GM19467 (cell line): ENCODE measurements around the gene WSCD1.

Source experiments
- ATAC-seq: cut with Tn5 transposase; IDR thresholded peaks from one replicate; pipeline ENCODE4 v1.9.1; 2021; ENCODE audit warnings: mild to moderate bottlenecking, moderate library complexity; ENCODE audit not compliant: unreplicated experiment

Gene WSCD1

DNA sequence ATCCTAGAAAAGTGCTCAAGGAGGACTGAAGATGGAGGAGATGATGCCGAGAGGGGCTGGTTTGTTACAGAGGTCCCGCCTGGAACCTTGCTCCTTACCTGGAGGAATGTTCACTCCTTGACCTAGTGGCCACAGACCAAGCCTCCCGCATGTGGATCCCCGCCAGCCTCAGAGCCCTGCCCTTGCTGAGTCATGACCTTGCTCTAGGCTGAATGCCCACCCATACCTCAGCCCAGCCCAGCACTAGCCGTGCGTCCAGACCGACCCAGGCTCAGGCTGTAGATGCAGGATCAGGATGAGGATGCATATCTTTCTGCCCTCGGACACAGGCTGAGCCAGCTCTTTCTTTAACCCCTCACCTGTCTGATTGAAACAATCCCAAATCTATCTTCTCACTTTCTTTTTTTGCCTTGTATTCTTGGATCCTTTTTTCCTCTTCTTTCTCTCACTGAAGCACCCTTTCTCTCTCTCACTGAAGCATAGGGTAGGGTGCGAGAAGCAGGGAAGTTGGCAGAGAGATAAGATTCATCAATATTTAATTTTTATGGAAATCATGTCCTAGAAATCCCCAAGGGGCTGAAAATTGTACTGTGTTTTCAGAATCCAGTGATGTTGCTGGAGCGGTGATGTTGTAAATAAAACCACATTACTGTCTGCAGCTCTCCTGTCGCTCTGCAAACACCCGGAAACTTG, 34.9 kb downstream of the WSCD1 start:
- ATAC-seq, result no peak

DNA sequence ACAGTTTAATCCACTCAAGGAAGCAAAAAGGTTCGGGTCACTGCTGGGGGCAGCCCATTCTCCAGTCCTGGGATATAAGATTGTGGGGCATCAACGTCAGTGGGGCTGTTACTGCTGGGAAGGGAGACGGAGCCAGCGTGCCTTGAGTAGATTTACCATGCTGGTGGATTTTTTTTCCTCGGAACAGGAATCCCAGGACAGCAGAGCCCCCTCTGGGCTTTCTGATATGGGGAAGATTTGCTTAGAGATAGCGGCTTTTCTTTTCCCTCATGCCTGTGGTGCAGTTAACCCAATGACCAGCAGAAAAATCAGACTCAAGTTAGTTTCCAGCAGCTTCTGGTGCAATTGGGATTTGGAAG, 35.4 kb downstream of the WSCD1 start:
- ATAC-seq, result no peak

- no peak for ATAC-seq
These were observed 36.0 kb downstream of the WSCD1 start for GRCh38 chr17:6106212-6106611.

- ATAC-seq, result no peak
These were observed 37.6 kb downstream of the WSCD1 start for GRCh38 chr17:6107791-6108190.

GRCh38 chr17:6108382-6108781, 38.2 kb downstream of the WSCD1 start:
- ATAC-seq, result no peak

DNA sequence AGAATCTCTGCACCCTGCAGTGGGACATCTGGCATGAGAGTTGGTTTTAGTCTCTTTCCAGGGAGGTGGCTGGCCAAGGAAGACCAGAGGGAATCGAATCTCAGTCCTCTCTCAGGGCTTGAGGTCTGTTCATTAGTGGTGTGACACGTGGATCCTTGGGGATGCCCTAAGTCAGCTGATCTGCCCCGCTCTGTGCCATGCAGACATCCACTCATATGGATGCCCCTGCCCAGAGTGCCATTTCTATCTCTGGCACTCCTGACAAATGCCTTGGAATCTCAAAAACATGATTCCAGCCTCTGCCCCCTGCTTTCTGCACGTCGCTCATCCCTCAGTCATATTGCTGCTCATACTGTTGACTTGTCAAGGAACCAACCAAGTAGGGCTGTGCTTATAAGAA, 38.8 kb downstream of the WSCD1 start:
- no peak for ATAC-seq

DNA sequence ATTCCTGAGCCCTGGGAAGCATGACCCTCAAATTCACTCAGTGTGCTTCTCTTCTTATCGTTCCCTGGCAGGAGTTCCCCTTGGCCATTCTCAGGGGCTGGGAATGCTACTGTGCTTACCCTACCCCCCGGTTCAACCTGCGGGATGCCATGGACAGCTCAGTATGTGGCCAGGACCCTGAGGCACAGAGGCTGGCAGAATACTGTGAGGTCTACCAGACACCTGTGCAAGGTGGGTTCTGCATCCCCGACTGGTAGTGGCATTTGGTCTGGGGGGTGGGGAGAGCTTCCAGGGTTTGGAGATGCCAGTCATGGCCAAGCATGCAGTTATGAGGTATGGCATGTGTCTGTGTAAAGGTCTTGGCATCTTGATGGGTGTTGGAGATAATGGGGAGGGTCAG, 39.4 kb downstream of the WSCD1 start:
- no peak for ATAC-seq

DNA sequence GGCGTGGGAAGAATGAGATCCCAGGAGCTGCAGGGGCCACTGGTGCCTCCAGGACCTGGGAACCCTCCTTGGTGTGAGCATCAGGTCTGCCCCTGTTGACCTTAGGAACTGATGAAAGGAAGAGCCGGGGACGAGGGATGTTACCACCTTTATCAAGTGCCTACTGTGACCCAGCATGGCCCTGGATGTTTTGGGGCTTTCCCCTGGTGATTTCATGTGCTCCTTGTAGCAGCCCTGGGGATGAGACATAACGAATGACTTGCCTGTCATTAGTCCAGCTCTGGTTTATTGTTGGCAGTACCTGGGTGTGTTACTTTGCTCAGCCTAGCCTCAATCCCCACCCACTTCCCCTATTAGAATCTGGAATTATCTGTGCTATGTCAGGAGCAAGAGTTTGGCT, 39.9 kb downstream of the WSCD1 start:
- no peak for ATAC-seq

GRCh38 chr17:6110592-6110991, 40.4 kb downstream of the WSCD1 start:
- no peak for ATAC-seq

GRCh38 chr17:6120351-6120750, 50.2 kb downstream of the WSCD1 start:
- ATAC-seq, result no peak

DNA sequence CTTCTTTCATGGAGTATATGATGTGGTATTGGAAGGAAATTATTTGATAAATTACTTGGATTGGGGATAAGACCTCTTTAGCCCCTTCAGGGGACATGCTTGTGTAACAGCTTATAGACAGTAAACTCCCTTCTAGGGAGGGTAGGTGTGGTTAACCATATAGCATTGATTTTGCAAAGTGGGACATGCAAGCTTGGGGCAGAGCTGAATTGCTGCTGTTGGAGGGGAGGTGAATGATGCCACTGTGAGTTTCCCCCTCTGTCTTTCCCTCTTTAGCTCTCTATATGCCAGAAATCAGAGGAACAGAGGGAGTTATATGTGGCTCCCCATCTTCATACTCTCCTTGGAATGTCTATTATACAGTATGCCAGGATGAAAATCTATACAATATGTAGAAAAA, 54.7 kb downstream of the WSCD1 start:
- no peak for ATAC-seq

GRCh38 chr17:6126768-6127167, 56.6 kb downstream of the WSCD1 start:
- no peak for ATAC-seq

- ATAC-seq, result no peak
These were observed 64.5 kb downstream of the WSCD1 start for GRCh38 chr17:6134721-6135120.

GRCh38 chr17:6135236-6135635, 65.1 kb downstream of the WSCD1 start:
- no peak for ATAC-seq

- ATAC-seq, result no peak
These were observed 65.8 kb downstream of the WSCD1 start for GRCh38 chr17:6135996-6136395.

- ATAC-seq, result no peak
These were observed 67.7 kb downstream of the WSCD1 start for GRCh38 chr17:6137716-6138502.

- ATAC-seq, result no peak
These were observed 68.7 kb downstream of the WSCD1 start for GRCh38 chr17:6138761-6139446.

- ATAC-seq, result no peak
These were observed 69.3 kb downstream of the WSCD1 start for GRCh38 chr17:6139447-6139832.

DNA sequence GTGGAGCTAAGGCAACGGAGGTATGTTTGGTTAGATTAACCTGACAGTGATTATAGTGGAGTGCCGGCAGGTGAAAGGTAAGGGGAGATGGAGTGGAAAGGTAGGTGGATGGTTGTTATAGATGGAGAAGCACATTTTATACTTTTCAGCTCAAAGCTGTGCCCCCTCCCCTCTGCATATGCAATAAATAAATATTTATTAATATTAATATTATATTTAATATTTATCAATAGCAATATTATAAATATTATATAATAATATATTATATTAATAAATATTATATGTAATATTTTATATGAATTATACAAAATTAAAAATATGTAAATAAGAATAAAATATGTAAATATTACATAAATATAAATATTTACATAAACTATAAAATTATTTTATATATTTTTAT, 70.0 kb downstream of the WSCD1 start:
- no peak for ATAC-seq

DNA sequence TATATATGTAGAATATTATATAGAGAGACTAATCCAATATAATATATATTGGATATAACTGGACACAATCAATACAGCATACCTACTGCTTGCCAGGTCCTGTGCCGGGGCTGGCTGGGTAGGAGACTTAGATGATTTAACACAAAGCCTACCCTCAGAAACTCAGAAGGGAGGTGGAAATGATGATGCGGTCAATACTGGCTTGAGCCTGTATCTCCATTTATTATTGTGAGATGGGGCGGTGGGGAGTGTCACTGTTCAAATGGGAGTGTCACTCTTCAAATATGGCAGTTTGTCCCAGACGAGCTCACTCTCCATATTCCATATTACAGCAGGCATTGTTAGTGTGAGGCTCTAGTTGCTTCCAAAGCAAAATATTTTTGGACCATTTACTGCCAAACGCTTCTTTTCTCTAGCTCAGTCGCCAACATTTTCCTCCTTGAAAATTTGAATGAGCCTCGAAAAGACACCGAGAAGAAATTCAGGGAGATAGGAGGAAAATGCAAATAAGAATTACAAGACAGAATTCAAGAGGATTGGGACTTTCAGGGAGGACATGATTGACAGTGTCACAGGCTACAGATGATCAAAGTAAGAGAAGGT, 70.7 kb downstream of the WSCD1 start:
- ATAC-seq, result no peak

GRCh38 chr17:6142701-6143100, 72.5 kb downstream of the WSCD1 start:
- no peak for ATAC-seq

DNA sequence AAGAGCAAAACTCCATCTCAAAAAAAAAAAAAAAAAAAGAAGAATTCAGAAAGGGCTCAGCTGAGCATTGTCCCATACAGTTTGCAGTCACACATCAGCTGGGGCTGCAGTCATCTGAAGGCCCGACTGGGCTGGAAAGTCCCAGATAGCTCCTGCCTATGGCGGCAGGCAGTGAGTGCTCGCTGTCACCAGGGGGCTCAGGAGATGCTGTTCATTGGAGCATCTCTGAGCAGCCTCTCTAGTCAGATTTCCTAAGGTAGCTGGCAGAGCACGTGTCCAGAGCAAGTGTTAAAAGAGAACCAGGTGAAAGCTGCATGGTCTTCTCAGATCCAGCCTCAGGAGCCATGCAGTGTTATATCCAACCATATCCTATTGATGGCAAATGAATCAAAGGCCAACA, 75.8 kb downstream of the WSCD1 start:
- no peak for ATAC-seq
